ENCODE results near the gene PTX4. TPM values are rescaled to one million over a fixed set of nuclear protein-coding genes. Genes with fewer than 3 reads are reported as not detected.

Gene PTX4
- total RNA-seq, 1 donor from 2014 or later, result not detected

DNA sequence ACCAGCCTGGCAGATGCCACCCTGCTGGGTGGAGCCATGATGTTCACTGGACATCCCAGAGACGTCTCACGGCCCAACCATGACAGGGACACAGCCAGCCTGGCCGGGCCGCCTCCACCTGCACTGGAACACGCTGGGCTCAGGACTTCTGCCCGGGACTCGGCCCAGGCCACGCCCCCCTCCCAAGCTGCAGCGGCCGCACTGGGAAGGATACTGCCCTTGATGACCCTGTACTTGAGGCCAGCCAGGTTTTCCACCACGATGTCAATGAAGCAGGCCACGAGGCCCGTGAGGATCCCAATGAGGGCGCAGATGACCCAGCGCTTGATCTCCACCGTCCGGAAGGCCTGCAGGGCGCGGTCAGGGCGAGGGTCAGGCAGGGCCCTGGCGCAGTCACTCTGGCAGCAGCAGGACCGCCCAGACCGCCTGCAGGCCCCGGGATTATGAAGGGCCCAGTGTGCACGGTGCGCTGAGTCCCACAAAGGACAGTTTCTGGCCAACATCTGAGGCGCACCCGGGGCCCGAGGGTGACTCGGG lies 28.1 kb downstream of the PTX4 start:
- no peak overlapping the region for H3K27ac Mint-ChIP-seq
- no peaks in the 10 kb centered on the region for H3K4me1 Mint-ChIP-seq (ENCODE audit: unreplicated experiment)
- H3K4me3 Mint-ChIP-seq, result no peak overlapping the region
- no peaks in the 10 kb centered on the region for H3K27me3 Mint-ChIP-seq
- no peaks in the 10 kb centered on the region for H3K9me3 Mint-ChIP-seq
- DNase-seq (ENCODE audit: extremely low spot score, unreplicated experiment), result no peak
- no peaks in the 10 kb centered on the region for H3K36me3 Mint-ChIP-seq
- TF ChIP-seq, protein P1, sequence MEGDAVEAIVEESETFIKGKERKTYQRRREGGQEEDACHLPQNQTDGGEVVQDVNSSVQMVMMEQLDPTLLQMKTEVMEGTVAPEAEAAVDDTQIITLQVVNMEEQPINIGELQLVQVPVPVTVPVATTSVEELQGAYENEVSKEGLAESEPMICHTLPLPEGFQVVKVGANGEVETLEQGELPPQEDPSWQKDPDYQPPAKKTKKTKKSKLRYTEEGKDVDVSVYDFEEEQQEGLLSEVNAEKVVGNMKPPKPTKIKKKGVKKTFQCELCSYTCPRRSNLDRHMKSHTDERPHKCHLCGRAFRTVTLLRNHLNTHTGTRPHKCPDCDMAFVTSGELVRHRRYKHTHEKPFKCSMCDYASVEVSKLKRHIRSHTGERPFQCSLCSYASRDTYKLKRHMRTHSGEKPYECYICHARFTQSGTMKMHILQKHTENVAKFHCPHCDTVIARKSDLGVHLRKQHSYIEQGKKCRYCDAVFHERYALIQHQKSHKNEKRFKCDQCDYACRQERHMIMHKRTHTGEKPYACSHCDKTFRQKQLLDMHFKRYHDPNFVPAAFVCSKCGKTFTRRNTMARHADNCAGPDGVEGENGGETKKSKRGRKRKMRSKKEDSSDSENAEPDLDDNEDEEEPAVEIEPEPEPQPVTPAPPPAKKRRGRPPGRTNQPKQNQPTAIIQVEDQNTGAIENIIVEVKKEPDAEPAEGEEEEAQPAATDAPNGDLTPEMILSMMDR (conservative IDR thresholded peaks at IDR 0.05), result no peak

DNA sequence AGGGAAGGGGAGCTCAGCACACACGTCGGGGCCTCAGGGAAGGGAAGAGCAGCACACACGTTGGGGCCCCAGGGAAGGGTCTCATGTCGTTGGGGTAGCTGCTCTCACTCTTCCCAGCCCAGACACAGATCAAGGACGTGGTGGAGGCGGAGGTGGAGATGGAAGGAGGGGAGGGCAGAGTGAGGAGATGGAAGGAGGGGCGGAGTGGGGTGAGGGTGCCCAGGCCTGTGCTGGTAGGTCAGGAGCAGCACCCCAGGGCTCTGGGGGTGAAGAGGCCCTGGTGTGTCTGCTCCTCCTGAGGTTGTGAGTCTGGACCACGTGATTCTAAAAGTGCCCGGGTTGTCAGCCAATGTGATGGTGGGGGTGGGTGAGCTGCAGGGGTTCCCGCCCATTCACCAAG lies 28.8 kb downstream of the PTX4 start:
- TF ChIP-seq, protein P1 (conservative IDR thresholded peaks at IDR 0.05), result no peak
- no peak overlapping the region for H3K27ac Mint-ChIP-seq
- no peak for DNase-seq (ENCODE audit: extremely low spot score, unreplicated experiment)
- H3K36me3 Mint-ChIP-seq, result no peaks in the 10 kb centered on the region
- H3K4me1 Mint-ChIP-seq (ENCODE audit: unreplicated experiment), result no peaks in the 10 kb centered on the region
- H3K9me3 Mint-ChIP-seq, result no peaks in the 10 kb centered on the region
- no peak overlapping the region for H3K4me3 Mint-ChIP-seq
- no peaks in the 10 kb centered on the region for H3K27me3 Mint-ChIP-seq

DNA sequence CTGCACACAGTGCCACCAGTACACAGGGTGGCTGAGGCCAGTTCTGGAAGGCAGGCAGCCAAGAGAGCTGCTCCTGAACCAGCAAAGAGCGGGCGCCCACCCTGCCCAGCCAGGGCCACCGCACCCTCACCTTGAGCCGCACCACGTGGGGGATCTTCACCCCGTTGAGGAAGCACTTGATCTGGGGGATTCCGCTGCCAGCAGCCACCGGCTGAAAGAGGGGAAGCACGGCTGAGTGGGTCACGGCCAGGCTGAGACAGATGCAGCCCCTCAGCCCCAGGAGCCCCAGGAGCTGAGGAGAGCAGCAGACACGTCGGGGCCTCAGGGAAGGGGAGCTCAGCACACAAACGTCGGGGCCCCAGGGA lies 29.8 kb downstream of the PTX4 start:
- TF ChIP-seq, protein P1 (conservative IDR thresholded peaks at IDR 0.05), result no peak
- H3K4me1 Mint-ChIP-seq (ENCODE audit: unreplicated experiment), result no peaks in the 10 kb centered on the region
- no peak overlapping the region for H3K27ac Mint-ChIP-seq
- no peaks in the 10 kb centered on the region for H3K9me3 Mint-ChIP-seq
- H3K36me3 Mint-ChIP-seq, result no peaks in the 10 kb centered on the region
- peak; percentile 69 for DNase-seq (ENCODE audit: extremely low spot score, unreplicated experiment)
- no peaks in the 10 kb centered on the region for H3K27me3 Mint-ChIP-seq
- no peak overlapping the region for H3K4me3 Mint-ChIP-seq

DNA sequence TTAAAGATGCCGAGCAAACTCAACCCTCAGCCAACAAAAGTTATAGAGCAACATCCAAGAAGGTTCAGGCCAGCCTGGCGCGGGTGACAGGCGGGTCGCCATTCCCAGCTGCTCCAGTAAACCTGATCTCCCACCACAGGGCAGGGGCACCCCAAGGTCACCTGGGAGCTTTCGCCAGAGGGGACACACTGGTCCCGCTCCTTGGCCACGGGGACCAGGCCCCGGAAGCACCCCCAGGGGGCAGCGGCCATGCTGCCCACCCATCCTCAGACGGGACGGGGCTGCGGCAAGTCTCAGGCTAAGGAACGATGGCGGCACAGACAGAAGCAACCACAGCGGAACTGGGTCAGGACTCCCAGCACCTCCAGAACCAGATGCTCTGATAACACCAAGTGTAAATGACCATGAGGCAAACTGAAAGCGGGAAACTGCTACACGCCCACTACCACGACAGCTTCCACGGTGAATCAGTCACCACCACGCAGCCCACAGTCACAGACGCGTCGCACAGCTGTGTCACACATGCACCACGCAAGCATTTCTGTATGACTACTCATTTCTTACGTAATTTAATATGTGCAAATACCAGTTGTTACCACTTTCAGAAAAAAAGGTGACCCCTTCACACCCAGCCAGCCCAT lies 30.3 kb downstream of the PTX4 start:
- Mint-ChIP-seq H3K27ac (no peak overlapping the region), H3K9me3 (no peaks in the 10 kb centered on the region), H3K27me3 (no peaks in the 10 kb centered on the region), H3K4me1 (ENCODE audit: unreplicated experiment) (no peaks in the 10 kb centered on the region), H3K4me3 (no peak overlapping the region), H3K36me3 (no peaks in the 10 kb centered on the region)
- TF ChIP-seq, protein P1 (conservative IDR thresholded peaks at IDR 0.05), result no peak
- DNase-seq (ENCODE audit: extremely low spot score, unreplicated experiment), result peak; percentile 66

DNA sequence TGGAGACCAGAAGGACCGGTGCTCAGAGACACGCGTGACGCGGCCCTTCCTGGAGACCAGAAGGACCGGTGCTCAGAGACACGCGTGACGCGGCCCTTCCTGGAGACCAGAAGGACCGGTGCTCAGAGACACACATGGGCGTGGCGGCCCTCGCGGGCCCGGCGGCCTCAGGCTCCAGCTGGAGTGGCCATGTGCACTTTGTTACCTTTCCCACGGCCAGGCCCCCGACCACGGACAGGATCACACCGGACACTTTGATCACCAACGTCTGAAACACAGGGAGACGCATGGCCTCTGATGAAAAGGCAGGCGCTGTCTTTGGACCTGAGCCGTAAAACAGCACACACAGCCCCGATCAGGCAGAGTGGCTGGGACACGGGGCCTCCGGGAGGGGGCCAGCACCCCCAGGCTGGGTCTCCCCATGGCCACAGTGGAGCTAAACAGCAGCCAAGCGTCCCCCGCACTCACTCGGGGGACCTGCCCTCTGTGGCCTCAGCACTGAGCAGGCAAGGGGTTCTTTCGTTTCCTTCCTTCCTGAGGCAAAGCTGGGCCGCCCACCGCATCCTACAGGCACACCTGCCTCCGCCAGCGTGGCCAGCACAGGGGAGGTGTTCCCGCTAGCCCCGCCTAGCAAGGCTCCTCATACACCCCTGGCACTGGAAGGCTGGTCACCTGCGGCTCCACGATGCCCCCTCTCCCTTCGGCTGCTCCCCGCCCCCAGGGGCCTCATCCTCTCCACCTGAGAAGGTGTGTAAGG lies 31.1 kb downstream of the PTX4 start:
- Mint-ChIP-seq H3K9me3 (no peaks in the 10 kb centered on the region), H3K4me3 (no peak overlapping the region), H3K27ac (no peak overlapping the region), H3K4me1 (ENCODE audit: unreplicated experiment) (no peaks in the 10 kb centered on the region), H3K36me3 (no peaks in the 10 kb centered on the region), H3K27me3 (no peaks in the 10 kb centered on the region)
- no peak for DNase-seq (ENCODE audit: extremely low spot score, unreplicated experiment)
- TF ChIP-seq, protein P1 (conservative IDR thresholded peaks at IDR 0.05), result no peak
